NCI-H82 treated with DMSO at 0.1 percent for 48 hours (cell line): ENCODE data around the gene ARHGAP8.
"Not testable (repeated sequence)": the region's sequence is repeated elsewhere in the genome, so short reads cannot be mapped to it uniquely, and the experiment has no call there.

ENCODE experiments used
- DNase-seq: peaks from one replicate; lab custom pipeline; 2025; ENCODE audit not compliant: unreplicated experiment; lab: John Stamatoyannopoulos, UW

ARHGAP8 gene

GRCh38 chr22:44904492-44905152 lies 152.2 kb downstream of the ARHGAP8 start:
- DNase-seq: not testable (repeated sequence)

- no peak for DNase-seq
Measured at GRCh38 chr22:44906248-44906936, 154.0 kb downstream of the ARHGAP8 start.

GRCh38 chr22:44906999-44907644 lies 154.7 kb downstream of the ARHGAP8 start:
- DNase-seq: no peak

GRCh38 chr22:44907765-44908737 lies 155.7 kb downstream of the ARHGAP8 start:
- DNase-seq: no peak

- DNase-seq: no peak
Measured at GRCh38 chr22:44909241-44909640, 156.9 kb downstream of the ARHGAP8 start.
